Measurements from ENCODE around the gene FTCD. TPM values are rescaled to one million over a fixed set of nuclear protein-coding genes. Genes with fewer than 3 reads are reported as not detected.
A peak's percentile ranks its signal among the peaks of the same experiment; 100 is the strongest.

The FTCD gene
- total and polyA plus RNA-seq, 2 experiments from 2014 or later, result 18.9 to 27.4 TPM

GRCh38 chr21:46098303-46099141, 56.9 kb downstream of the FTCD start:
- DNase-seq (ENCODE audit: low read depth in 1 of 2, low spot score in 1 of 2), result peak; percentile 34 to 36
- Histone ChIP-seq H3K36me3 (no peaks in the 10 kb centered on the region), H3K27ac (no peak overlapping the region), H3K4me1 (ENCODE audit: low read depth) (no peaks in the 10 kb centered on the region), H3K27me3 (no peaks in the 10 kb centered on the region), H3K4me3 (peak overlapping the region; percentile 64), H3K9me3 (ENCODE audit: low read depth) (no peaks in the 10 kb centered on the region)
- no peak for TF ChIP-seq CTCF (IDR thresholded peaks at IDR 0.05; ENCODE audit: low read depth, low read length)

GRCh38 chr21:46097336-46098293, 57.8 kb downstream of the FTCD start, which contains the start of gene COL6A2:
COL6A2 (plus strand) TSS chr21:46098112.
- Histone ChIP-seq H3K27ac (no peak within 1 kb of the TSS), H3K4me1 (ENCODE audit: low read depth) (no peaks in the 10 kb centered on the region), H3K4me3 (peak within 1 kb of the TSS; percentile 64), H3K9me3 (ENCODE audit: low read depth) (no peaks in the 10 kb centered on the region), H3K27me3 (no peaks in the 10 kb centered on the region), H3K36me3 (no peaks in the 10 kb centered on the region)
- DNase-seq (ENCODE audit: low read depth in 1 of 2, low spot score in 1 of 2), result peak; percentile 77 to 82
- TF ChIP-seq CTCF (IDR thresholded peaks at IDR 0.05; ENCODE audit: low read depth, low read length), result peak; percentile 31

GRCh38 chr21:46096596-46097335, 58.6 kb downstream of the FTCD start:
- no peaks in the 10 kb centered on the region for H3K27me3 ChIP-seq
- no peak for DNase-seq (ENCODE audit: low read depth in 1 of 2, low spot score in 1 of 2)
- H3K36me3 ChIP-seq, result no peaks in the 10 kb centered on the region
- H3K27ac ChIP-seq, result no peak overlapping the region
- no peak for TF ChIP-seq CTCF (IDR thresholded peaks at IDR 0.05; ENCODE audit: low read depth, low read length)
- no peaks in the 10 kb centered on the region for H3K4me1 ChIP-seq (ENCODE audit: low read depth)
- H3K9me3 ChIP-seq (ENCODE audit: low read depth), result no peaks in the 10 kb centered on the region
- no peak overlapping the region for H3K4me3 ChIP-seq

GRCh38 chr21:46095814-46096595, 59.4 kb downstream of the FTCD start:
- Histone ChIP-seq H3K4me1 (ENCODE audit: low read depth) (no peaks in the 10 kb centered on the region), H3K27me3 (no peaks in the 10 kb centered on the region), H3K9me3 (ENCODE audit: low read depth) (no peaks in the 10 kb centered on the region), H3K27ac (no peak overlapping the region), H3K36me3 (no peaks in the 10 kb centered on the region), H3K4me3 (no peak overlapping the region)
- DNase-seq (ENCODE audit: low read depth in 1 of 2, low spot score in 1 of 2), result no peak
- no peak for TF ChIP-seq CTCF (IDR thresholded peaks at IDR 0.05; ENCODE audit: low read depth, low read length)
